PFSK-1 (cell line): ENCODE measurements around the gene STS.

Source experiments
- POLR2AphosphoS5 ChIP-seq: IDR thresholded peaks from 2 replicates; pipeline ENCODE4 v1.6.1; 2012; ENCODE audit warnings: low read depth, mild to moderate bottlenecking, control low read depth, low read length, moderate library complexity
- TAF1 ChIP-seq: IDR thresholded peaks from 2 replicates; pipeline ENCODE4 v1.6.1; 2012; ENCODE audit warnings: low read length, control low read depth, borderline replicate concordance; ENCODE audit not compliant: insufficient read depth
- TF ChIP-seq, protein P1 (sequence below), 2 experiments: IDR thresholded peaks; 2 replicates each; pipeline versions ENCODE4 v1.6.1 to v1.8.0; 2011 to 2012; ENCODE audit warnings: low read depth in 2 of 2, low read length in 2 of 2, control low read depth in 1 of 2, inconsistent platforms in 1 of 2, mild to moderate bottlenecking in 1 of 2, moderate library complexity in 1 of 2; ENCODE audit not compliant: insufficient read depth in 1 of 2

STS gene

DNA sequence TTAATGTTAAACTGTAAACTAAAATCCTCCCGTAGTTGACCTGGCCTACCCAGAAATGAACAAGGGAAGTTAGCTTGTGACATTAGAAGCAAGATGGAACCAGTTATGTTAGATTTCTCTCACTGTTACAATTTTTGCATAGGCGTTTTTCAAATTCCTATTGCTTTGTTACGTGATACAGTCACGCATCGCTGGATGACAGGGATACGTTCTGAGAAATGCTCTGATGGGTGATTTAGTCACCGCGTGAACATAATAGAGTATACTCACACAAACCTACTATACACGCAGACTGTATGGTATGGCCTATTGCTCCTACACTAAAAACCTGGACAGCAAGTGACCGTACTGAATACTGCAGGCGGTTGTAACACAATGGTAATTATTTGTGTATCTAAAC is 47.1 kb downstream of the STS start:
- TF ChIP-seq TAF1 (no peak), POLR2AphosphoS5 (no peak)
- TF ChIP-seq, protein P1, sequence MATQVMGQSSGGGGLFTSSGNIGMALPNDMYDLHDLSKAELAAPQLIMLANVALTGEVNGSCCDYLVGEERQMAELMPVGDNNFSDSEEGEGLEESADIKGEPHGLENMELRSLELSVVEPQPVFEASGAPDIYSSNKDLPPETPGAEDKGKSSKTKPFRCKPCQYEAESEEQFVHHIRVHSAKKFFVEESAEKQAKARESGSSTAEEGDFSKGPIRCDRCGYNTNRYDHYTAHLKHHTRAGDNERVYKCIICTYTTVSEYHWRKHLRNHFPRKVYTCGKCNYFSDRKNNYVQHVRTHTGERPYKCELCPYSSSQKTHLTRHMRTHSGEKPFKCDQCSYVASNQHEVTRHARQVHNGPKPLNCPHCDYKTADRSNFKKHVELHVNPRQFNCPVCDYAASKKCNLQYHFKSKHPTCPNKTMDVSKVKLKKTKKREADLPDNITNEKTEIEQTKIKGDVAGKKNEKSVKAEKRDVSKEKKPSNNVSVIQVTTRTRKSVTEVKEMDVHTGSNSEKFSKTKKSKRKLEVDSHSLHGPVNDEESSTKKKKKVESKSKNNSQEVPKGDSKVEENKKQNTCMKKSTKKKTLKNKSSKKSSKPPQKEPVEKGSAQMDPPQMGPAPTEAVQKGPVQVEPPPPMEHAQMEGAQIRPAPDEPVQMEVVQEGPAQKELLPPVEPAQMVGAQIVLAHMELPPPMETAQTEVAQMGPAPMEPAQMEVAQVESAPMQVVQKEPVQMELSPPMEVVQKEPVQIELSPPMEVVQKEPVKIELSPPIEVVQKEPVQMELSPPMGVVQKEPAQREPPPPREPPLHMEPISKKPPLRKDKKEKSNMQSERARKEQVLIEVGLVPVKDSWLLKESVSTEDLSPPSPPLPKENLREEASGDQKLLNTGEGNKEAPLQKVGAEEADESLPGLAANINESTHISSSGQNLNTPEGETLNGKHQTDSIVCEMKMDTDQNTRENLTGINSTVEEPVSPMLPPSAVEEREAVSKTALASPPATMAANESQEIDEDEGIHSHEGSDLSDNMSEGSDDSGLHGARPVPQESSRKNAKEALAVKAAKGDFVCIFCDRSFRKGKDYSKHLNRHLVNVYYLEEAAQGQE (IDR thresholded peaks at IDR 0.05; ENCODE audit: insufficient read depth in 1 of 2, low read depth in 2 of 2, low read length in 2 of 2) = no peak
